ENCODE results near the gene LAMP2. TPM values are rescaled to one million over a fixed set of nuclear protein-coding genes. Genes with fewer than 3 reads are reported as not detected.

LAMP2 gene
- total RNA-seq, 1 experiment from 2014 or later = 46.1 TPM

- H3K27me3 ChIP-seq (ENCODE audit: low read length) = no peaks in the 10 kb centered on the region
- H3K9me3 ChIP-seq (ENCODE audit: low read length) = no peaks in the 10 kb centered on the region
- H3K27ac ChIP-seq (ENCODE audit: low read length) = no peak overlapping the region
- H4K20me1 ChIP-seq (ENCODE audit: insufficient read depth, low read depth, low read length) = peaks cover 3% of the 10 kb centered on the region; the same call in 1 of the 2 replicates
- H3K36me3 ChIP-seq (ENCODE audit: insufficient read depth, low read length) = no peaks in the 10 kb centered on the region
- no peak overlapping the region; the same call in 1 of the 2 replicates for H2AFZ ChIP-seq (ENCODE audit: low read length)
- H3K9me2 ChIP-seq (replicated peaks; ENCODE audit: insufficient read depth, low read length) = no peaks in the 10 kb centered on the region
- no peak for DNase-seq
- H3K79me2 ChIP-seq (ENCODE audit: low read length) = peaks cover 40% of the 10 kb centered on the region
- peak overlapping the region; percentile 89 for H3K4me3 ChIP-seq (ENCODE audit: low read length)
- H3K4me2 ChIP-seq (ENCODE audit: low read depth, low read length, poor library complexity, severe bottlenecking) = peak overlapping the region; percentile 70
- peaks cover 9% of the 10 kb centered on the region for H3K4me1 ChIP-seq (ENCODE audit: low read length)
- peak overlapping the region; percentile 78 for H3K9ac ChIP-seq (ENCODE audit: low read length)
These were observed 644 bp downstream of the LAMP2 start for GRCh38 chrX:120468479-120468824.

DNA sequence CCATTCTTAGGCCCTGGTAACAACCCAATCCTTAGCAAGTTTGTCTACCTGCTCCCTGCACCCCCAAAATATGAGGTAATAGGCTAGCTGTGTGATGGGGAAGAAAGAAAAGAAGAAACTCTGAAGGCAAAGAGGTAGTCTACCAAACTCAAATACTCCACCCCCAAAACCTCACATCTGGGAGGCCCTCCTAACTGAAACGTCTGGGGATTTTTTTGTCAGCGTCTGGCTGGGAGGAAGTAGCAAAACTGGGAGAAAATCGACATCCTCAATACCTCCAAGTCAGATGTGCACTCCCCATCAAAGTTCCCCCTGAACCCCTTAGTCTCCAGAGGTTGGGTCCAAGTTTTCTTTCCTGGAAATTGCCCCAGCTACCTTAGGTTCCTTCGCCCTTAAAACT is 1.0 kb downstream of the LAMP2 start:
- H3K79me2 ChIP-seq (ENCODE audit: low read length) = peaks cover 42% of the 10 kb centered on the region

GRCh38 chrX:120464411-120464810 is 4.7 kb downstream of the LAMP2 start:
- no peak overlapping the region for H2AFZ ChIP-seq (ENCODE audit: low read length)
- no peak overlapping the region for H3K27ac ChIP-seq (ENCODE audit: low read length)
- H4K20me1 ChIP-seq (ENCODE audit: insufficient read depth, low read depth, low read length) = peaks cover 7% of the 10 kb centered on the region; the same call in 1 of the 2 replicates
- H3K27me3 ChIP-seq (ENCODE audit: low read length) = no peaks in the 10 kb centered on the region
- peaks cover 18% of the 10 kb centered on the region for H3K4me1 ChIP-seq (ENCODE audit: low read length)
- H3K9me2 ChIP-seq (replicated peaks; ENCODE audit: insufficient read depth, low read length) = no peaks in the 10 kb centered on the region
- H3K79me2 ChIP-seq (ENCODE audit: low read length) = peaks cover 55% of the 10 kb centered on the region
- H3K9ac ChIP-seq (ENCODE audit: low read length) = no peak overlapping the region
- DNase-seq = no peak
- no peaks in the 10 kb centered on the region for H3K36me3 ChIP-seq (ENCODE audit: insufficient read depth, low read length)
- H3K4me2 ChIP-seq (ENCODE audit: low read depth, low read length, poor library complexity, severe bottlenecking) = no peak overlapping the region
- no peaks in the 10 kb centered on the region for H3K9me3 ChIP-seq (ENCODE audit: low read length)
- H3K4me3 ChIP-seq (ENCODE audit: low read length) = no peak overlapping the region

More for the DNA sequence above, 1.0 kb downstream of the LAMP2 start:
- Histone ChIP-seq H3K4me3 (ENCODE audit: low read length) (peak overlapping the region; percentile 89), H3K9me2 (replicated peaks; ENCODE audit: insufficient read depth, low read length) (no peaks in the 10 kb centered on the region), H3K9ac (ENCODE audit: low read length) (peak overlapping the region; percentile 78), H4K20me1 (ENCODE audit: insufficient read depth, low read depth, low read length) (peaks cover 3% of the 10 kb centered on the region; the same call in 1 of the 2 replicates), H3K36me3 (ENCODE audit: insufficient read depth, low read length) (no peaks in the 10 kb centered on the region), H3K4me2 (ENCODE audit: low read depth, low read length, poor library complexity, severe bottlenecking) (peak overlapping the region; percentile 70), H3K27ac (ENCODE audit: low read length) (no peak overlapping the region), H3K4me1 (ENCODE audit: low read length) (peaks cover 11% of the 10 kb centered on the region), H2AFZ (ENCODE audit: low read length) (no peak overlapping the region), H3K9me3 (ENCODE audit: low read length) (no peaks in the 10 kb centered on the region), H3K27me3 (ENCODE audit: low read length) (no peaks in the 10 kb centered on the region)
- DNase-seq = peak; percentile 38

- H3K36me3 ChIP-seq (ENCODE audit: insufficient read depth, low read length) = no peaks in the 10 kb centered on the region
- no peak overlapping the region for H3K4me2 ChIP-seq (ENCODE audit: low read depth, low read length, poor library complexity, severe bottlenecking)
- H3K79me2 ChIP-seq (ENCODE audit: low read length) = peaks cover 49% of the 10 kb centered on the region
- no peak overlapping the region for H3K9ac ChIP-seq (ENCODE audit: low read length)
- H3K4me3 ChIP-seq (ENCODE audit: low read length) = no peak overlapping the region
- H3K9me2 ChIP-seq (replicated peaks; ENCODE audit: insufficient read depth, low read length) = no peaks in the 10 kb centered on the region
- no peaks in the 10 kb centered on the region for H3K9me3 ChIP-seq (ENCODE audit: low read length)
- H3K27ac ChIP-seq (ENCODE audit: low read length) = no peak overlapping the region
- no peaks in the 10 kb centered on the region for H3K27me3 ChIP-seq (ENCODE audit: low read length)
- DNase-seq = peak; percentile 40
- peaks cover 28% of the 10 kb centered on the region for H3K4me1 ChIP-seq (ENCODE audit: low read length)
- H4K20me1 ChIP-seq (ENCODE audit: insufficient read depth, low read depth, low read length) = peaks cover 4% of the 10 kb centered on the region; the same call in 1 of the 2 replicates
- H2AFZ ChIP-seq (ENCODE audit: low read length) = no peak overlapping the region
These were observed 5.9 kb downstream of the LAMP2 start for GRCh38 chrX:120463241-120463640.

- Histone ChIP-seq H3K79me2 (ENCODE audit: low read length) (peaks cover 44% of the 10 kb centered on the region), H4K20me1 (ENCODE audit: insufficient read depth, low read depth, low read length) (peaks cover 4% of the 10 kb centered on the region; the same call in 1 of the 2 replicates), H3K9me2 (replicated peaks; ENCODE audit: insufficient read depth, low read length) (no peaks in the 10 kb centered on the region), H3K36me3 (ENCODE audit: insufficient read depth, low read length) (no peaks in the 10 kb centered on the region), H3K9ac (ENCODE audit: low read length) (no peak overlapping the region), H3K4me2 (ENCODE audit: low read depth, low read length, poor library complexity, severe bottlenecking) (no peak overlapping the region), H3K27me3 (ENCODE audit: low read length) (no peaks in the 10 kb centered on the region), H3K27ac (ENCODE audit: low read length) (no peak overlapping the region), H3K4me1 (ENCODE audit: low read length) (peaks cover 32% of the 10 kb centered on the region), H3K9me3 (ENCODE audit: low read length) (no peaks in the 10 kb centered on the region), H3K4me3 (ENCODE audit: low read length) (no peak overlapping the region), H2AFZ (ENCODE audit: low read length) (no peak overlapping the region)
- peak; percentile 12 for DNase-seq
These were observed 6.7 kb downstream of the LAMP2 start for GRCh38 chrX:120462370-120462769.

DNA sequence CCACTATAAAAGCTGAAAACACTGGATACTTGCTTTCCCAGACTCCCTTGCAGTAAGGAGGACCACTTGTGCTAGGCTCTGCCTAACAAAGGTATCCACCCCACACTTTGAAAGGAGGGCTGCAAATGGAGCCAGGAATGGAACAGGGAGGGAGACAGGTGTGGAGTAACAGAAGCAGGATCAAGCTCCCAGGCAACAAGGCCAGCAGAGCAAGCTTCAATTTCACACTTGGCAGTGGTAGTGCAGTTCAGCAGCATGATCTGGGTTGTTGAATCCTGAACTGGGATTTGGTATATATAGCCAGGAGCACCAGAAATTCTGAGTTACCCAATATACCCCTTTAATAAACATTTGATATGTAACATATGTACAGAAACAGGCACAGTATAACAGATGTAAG is 9.8 kb downstream of the LAMP2 start:
- peak overlapping the region; percentile 93; the same call in 1 of the 2 replicates for H3K27ac ChIP-seq (ENCODE audit: low read length)
- no peaks in the 10 kb centered on the region for H3K36me3 ChIP-seq (ENCODE audit: insufficient read depth, low read length)
- H3K9ac ChIP-seq (ENCODE audit: low read length) = no peak overlapping the region
- peaks cover 4% of the 10 kb centered on the region; the same call in 1 of the 2 replicates for H4K20me1 ChIP-seq (ENCODE audit: insufficient read depth, low read depth, low read length)
- H2AFZ ChIP-seq (ENCODE audit: low read length) = no peak overlapping the region
- no peak for DNase-seq
- peaks cover 34% of the 10 kb centered on the region for H3K79me2 ChIP-seq (ENCODE audit: low read length)
- no peak overlapping the region for H3K4me3 ChIP-seq (ENCODE audit: low read length)
- H3K4me2 ChIP-seq (ENCODE audit: low read depth, low read length, poor library complexity, severe bottlenecking) = no peak overlapping the region
- H3K9me2 ChIP-seq (replicated peaks; ENCODE audit: insufficient read depth, low read length) = no peaks in the 10 kb centered on the region
- peaks cover 52% of the 10 kb centered on the region for H3K4me1 ChIP-seq (ENCODE audit: low read length)
- H3K9me3 ChIP-seq (ENCODE audit: low read length) = no peaks in the 10 kb centered on the region
- H3K27me3 ChIP-seq (ENCODE audit: low read length) = no peaks in the 10 kb centered on the region

GRCh38 chrX:120457766-120458180 is 11.3 kb downstream of the LAMP2 start:
- Histone ChIP-seq H3K9me2 (replicated peaks; ENCODE audit: insufficient read depth, low read length) (no peaks in the 10 kb centered on the region), H3K27ac (ENCODE audit: low read length) (peak overlapping the region; percentile 93), H2AFZ (ENCODE audit: low read length) (no peak overlapping the region), H3K4me2 (ENCODE audit: low read depth, low read length, poor library complexity, severe bottlenecking) (peak overlapping the region; percentile 75), H3K4me3 (ENCODE audit: low read length) (peak overlapping the region; percentile 54), H3K79me2 (ENCODE audit: low read length) (peaks cover 23% of the 10 kb centered on the region), H4K20me1 (ENCODE audit: insufficient read depth, low read depth, low read length) (peaks cover 4% of the 10 kb centered on the region; the same call in 1 of the 2 replicates), H3K36me3 (ENCODE audit: insufficient read depth, low read length) (0 out of 2 replicates have a peak, but pooled peaks cover 3% of the 10 kb centered on the region), H3K9me3 (ENCODE audit: low read length) (no peaks in the 10 kb centered on the region), H3K27me3 (ENCODE audit: low read length) (no peaks in the 10 kb centered on the region), H3K4me1 (ENCODE audit: low read length) (peaks cover 47% of the 10 kb centered on the region), H3K9ac (ENCODE audit: low read length) (peak overlapping the region; percentile 51)
- DNase-seq = peak; percentile 86

- H3K9me3 ChIP-seq (ENCODE audit: low read length) = no peaks in the 10 kb centered on the region
- H3K9me2 ChIP-seq (replicated peaks; ENCODE audit: insufficient read depth, low read length) = no peaks in the 10 kb centered on the region
- H3K4me3 ChIP-seq (ENCODE audit: low read length) = peak overlapping the region; percentile 54
- peak overlapping the region; percentile 75 for H3K4me2 ChIP-seq (ENCODE audit: low read depth, low read length, poor library complexity, severe bottlenecking)
- 0 out of 2 replicates have a peak, but pooled peaks cover 3% of the 10 kb centered on the region for H3K36me3 ChIP-seq (ENCODE audit: insufficient read depth, low read length)
- peaks cover 48% of the 10 kb centered on the region for H3K4me1 ChIP-seq (ENCODE audit: low read length)
- DNase-seq = peak; percentile 74
- H3K27me3 ChIP-seq (ENCODE audit: low read length) = no peaks in the 10 kb centered on the region
- no peak overlapping the region for H2AFZ ChIP-seq (ENCODE audit: low read length)
- peak overlapping the region; percentile 51 for H3K9ac ChIP-seq (ENCODE audit: low read length)
- peaks cover 18% of the 10 kb centered on the region for H3K79me2 ChIP-seq (ENCODE audit: low read length)
- peak overlapping the region; percentile 93 for H3K27ac ChIP-seq (ENCODE audit: low read length)
- no peaks in the 10 kb centered on the region for H4K20me1 ChIP-seq (ENCODE audit: insufficient read depth, low read depth, low read length)
These were observed 12.1 kb downstream of the LAMP2 start for GRCh38 chrX:120456973-120457372.
